Measurements from ENCODE around the gene CPZ. TPM values are rescaled to one million over a fixed set of nuclear protein-coding genes. Genes with fewer than 3 reads are reported as not detected.

CPZ gene
- total and polyA plus RNA-seq, 2 of the 4 experiments (the other 2 are of a cell fraction), result 0.90 to 10.3 TPM

GRCh38 chr4:8557151-8558076 lies 35.2 kb upstream of the CPZ start (continued):
- TF ChIP-seq RAD21 (IDR thresholded peaks at IDR 0.05; ENCODE audit: low read length) (no peak), BHLHE40 (IDR thresholded peaks at IDR 0.05; ENCODE audit: low read depth, low read length) (no peak)

- CTCF ChIA-PET, result interaction anchor here (0.9 kb wide), 1 partner anchor 91 kb away, joined by 3 read pairs; no protein-coding TSS in a partner anchor
Measured at GRCh38 chr4:8558080-8558960, 34.2 kb upstream of the CPZ start.

More at GRCh38 chr4:8558080-8558960, 34.2 kb upstream of the CPZ start:
- Histone ChIP-seq H3K4me1 (ENCODE audit: control insufficient read depth, insufficient read depth, low read length) (peaks cover 4% of the 10 kb centered on the region; the same call in 1 of the 2 replicates), H3K9me1 (ENCODE audit: insufficient read depth, low read length) (peaks cover 4% of the 10 kb centered on the region; the same call in 1 of the 2 replicates), H3K56ac (ENCODE audit: extremely low read depth, insufficient read depth, low read length) (no peak overlapping the region), H4K8ac (ENCODE audit: low read depth in 2 of 2, low read length in 2 of 2) (no peak overlapping the region), H2AFZ (replicated peaks; ENCODE audit: low read length, poor library complexity) (peak overlapping the region; percentile 65), H2BK5ac (ENCODE audit: low read depth, low read length, poor library complexity, severe bottlenecking) (no peak overlapping the region), H3K36me3 (ENCODE audit: control insufficient read depth, insufficient read depth, low read length) (no peaks in the 10 kb centered on the region), H4K91ac (ENCODE audit: insufficient read depth, low read depth, low read length) (peak overlapping the region; percentile 37; the same call in 1 of the 2 replicates), H2AK9ac (replicated peaks; ENCODE audit: low read depth, low read length, poor library complexity) (peak overlapping the region; percentile 52), H3K9me3 (ENCODE audit: control insufficient read depth, insufficient read depth, low read length) (no peaks in the 10 kb centered on the region), H3K14ac (replicated peaks; ENCODE audit: low read depth, low read length) (no peak overlapping the region), H3K4me3 (ENCODE audit: insufficient read depth, low read depth, low read length) (no peak overlapping the region), H3K23ac (ENCODE audit: low read depth, low read length) (no peak overlapping the region), H3K79me1 (ENCODE audit: low read depth in 1 of 2, low read length in 2 of 2) (no peaks in the 10 kb centered on the region), H2AK5ac (ENCODE audit: low read depth, low read length) (peak overlapping the region; percentile 50; the same call in 1 of the 2 replicates), H3K4ac (ENCODE audit: low read depth, low read length) (no peak overlapping the region), H2BK20ac (ENCODE audit: low read depth, low read length) (no peak overlapping the region), H3K27me3 (ENCODE audit: control insufficient read depth, insufficient read depth, low read length) (peaks cover 2% of the 10 kb centered on the region; the same call in 1 of the 2 replicates), H4K20me1 (ENCODE audit: insufficient read depth, low read length) (no peaks in the 10 kb centered on the region), H2BK120ac (ENCODE audit: low read depth, low read length) (no peak overlapping the region), H3K18ac (ENCODE audit: low read depth, low read length) (no peak overlapping the region), H3K4me2 (ENCODE audit: low read depth, low read length) (no peak overlapping the region), H3K9ac (ENCODE audit: low read depth, low read length) (no peak overlapping the region), H3K27ac (ENCODE audit: insufficient read depth, low read length) (no peak overlapping the region), H4K5ac (ENCODE audit: low read depth, low read length) (no peak overlapping the region), H2BK15ac (ENCODE audit: low read depth, low read length) (no peak overlapping the region; the same call in 2 of the 3 replicates)
- TF ChIP-seq MXI1 (IDR thresholded peaks at IDR 0.05; ENCODE audit: borderline replicate concordance, low read depth, low read length), result no peak
- no peak for TF ChIP-seq POLR2A (IDR thresholded peaks at IDR 0.05; ENCODE audit: low read depth, low read length)
- no peak for TF ChIP-seq MAZ (IDR thresholded peaks at IDR 0.05; ENCODE audit: borderline replicate concordance, low read depth, low read length)
- TF ChIP-seq BHLHE40 (IDR thresholded peaks at IDR 0.05; ENCODE audit: low read depth, low read length), result no peak
- no peak for TF ChIP-seq FOS (IDR thresholded peaks at IDR 0.05; ENCODE audit: low read depth, low read length)
- BruUV-seq (replicated peaks), result no TSS peak
- 67% methylated on average over 4 of the region's 21 CpGs; no CpG with 5 or more reads in 1 of the 2 experiments for WGBS, 2 experiments (ENCODE audit: extremely low coverage in 2 of 2, insufficient read length in 1 of 2)
- ATAC-seq (ENCODE audit: low read depth) (peak; percentile 63), DNase-seq (no peak)
- in situ Hi-C loops (cut with MboI; ENCODE audit: low sequenced_read_pairs) (no loop called here), dilution Hi-C loops (cut with HindIII; ENCODE audit: low sequenced_read_pairs, unreplicated experiment) (no loop called here), intact Hi-C loops (cut with micrococcal nuclease) (no loop called here)
- POLR2A ChIA-PET (ENCODE audit: unreplicated experiment), result no interaction called here
